NB4 (cell line): Measurements from ENCODE around the gene CA5A.
"Not testable (repeated sequence)": the region's sequence is repeated elsewhere in the genome, so short reads cannot be mapped to it uniquely, and the experiment has no call there.

Source experiments
- DNase-seq: peaks from one replicate; pipeline ENCODE4 v3.0.0; 2010; ENCODE audit warnings: low read depth
- H3K4me3 ChIP-seq: one replicate; pipeline ENCODE4 v1.5.1; 2011; ENCODE audit warnings: mild to moderate bottlenecking, low read depth, low read length, moderate library complexity
- CTCF ChIP-seq: IDR thresholded peaks from one replicate; pipeline ENCODE4 v1.5.1; 2012; ENCODE audit warnings: low read depth, low read length
- MAX ChIP-seq: IDR thresholded peaks from 2 replicates; pipeline ENCODE4 v1.6.1; 2011; ENCODE audit warnings: low read depth, low read length
- MYC ChIP-seq: IDR thresholded peaks from 2 replicates; pipeline ENCODE4 v1.6.1; 2011; ENCODE audit warnings: low read depth, low read length
- POLR2A ChIP-seq: IDR thresholded peaks from 2 replicates; pipeline ENCODE4 v1.6.1; 2011; ENCODE audit warnings: mild to moderate bottlenecking; ENCODE audit not compliant: insufficient read length; ENCODE audit errors: extremely low read depth

The CA5A gene

GRCh38 chr16:87882436-87883019 lies 53.8 kb downstream of the CA5A start:
- no peak overlapping the region for H3K4me3 ChIP-seq
- no peak for TF ChIP-seq MAX
- TF ChIP-seq CTCF, result no peak
- no peak for TF ChIP-seq POLR2A
- TF ChIP-seq MYC, result no peak
- no peak for DNase-seq

- TF ChIP-seq MYC (no peak), CTCF (no peak), MAX (no peak), POLR2A (no peak)
- no peak for DNase-seq
- no peak overlapping the region for H3K4me3 ChIP-seq
These were observed 54.8 kb downstream of the CA5A start for GRCh38 chr16:87881324-87882200.

GRCh38 chr16:87880117-87880696 lies 56.1 kb downstream of the CA5A start:
- TF ChIP-seq MYC (no peak), MAX (no peak), POLR2A (no peak), CTCF (no peak)
- no peak for DNase-seq
- no peak overlapping the region for H3K4me3 ChIP-seq

- TF ChIP-seq MAX, result peak; percentile 15; the same call in 1 of the 2 replicates
- DNase-seq, H3K4me3 ChIP-seq: not testable (repeated sequence)
These were observed 56.8 kb downstream of the CA5A start for GRCh38 chr16:87879411-87880013.

GRCh38 chr16:87878704-87879103 lies 57.6 kb downstream of the CA5A start:
- no peak for TF ChIP-seq CTCF
- no peak for TF ChIP-seq MAX
- TF ChIP-seq POLR2A, result no peak
- no peak for TF ChIP-seq MYC
- no peak for DNase-seq
- no peak overlapping the region for H3K4me3 ChIP-seq
